GM23338 (cell line): ENCODE data around the gene CIDEA. TPM values are rescaled to one million over a fixed set of nuclear protein-coding genes. Genes with fewer than 3 reads are reported as not detected.

Experiments used
- ATAC-seq: fragments of 200-7000 bp; cut with Tn5 transposase; 3 replicates; pipeline ENCODE4 v1.9.1; 2020
- DNase-seq: peaks from one replicate; pipeline ENCODE4 v3.0.0-alpha.2; 2015; ENCODE audit warnings: low spot score
- H2AFZ ChIP-seq: fragments of 200-600 bp; sonication (generic); 2 replicates; pipeline ENCODE4 v1.8.0; 2016; ENCODE audit warnings: antibody characterized with exemption, mild to moderate bottlenecking, moderate library complexity
- H3F3A ChIP-seq: fragments of 200-600 bp; sonication (generic); replicated peaks from 2 replicates; pipeline ENCODE4 v1.8.0; 2017; ENCODE audit warnings: antibody characterized with exemption, mixed run types, low read depth
- H3K27ac ChIP-seq: fragments of 200-600 bp; sonication (generic); 2 replicates; pipeline ENCODE4 v1.6.1; 2016; ENCODE audit warnings: low read depth
- H3K27me3 ChIP-seq: fragments of 200-600 bp; sonication (generic); 2 replicates; pipeline ENCODE4 v1.8.0; 2016; ENCODE audit warnings: mild to moderate bottlenecking, mixed run types, moderate library complexity; ENCODE audit not compliant: insufficient read depth
- H3K36me3 ChIP-seq: fragments of 200-600 bp; sonication (generic); 2 replicates; pipeline ENCODE4 v1.8.0; 2016; ENCODE audit warnings: mild to moderate bottlenecking; ENCODE audit not compliant: insufficient read depth
- H3K4me1 ChIP-seq: fragments of 200-600 bp; sonication (generic); 2 replicates; pipeline ENCODE4 v1.8.0; 2016; ENCODE audit warnings: mild to moderate bottlenecking, moderate library complexity; ENCODE audit not compliant: insufficient read depth
- H3K4me2 ChIP-seq: fragments of 200-600 bp; sonication (generic); 2 replicates; pipeline ENCODE4 v1.7.1; 2017; ENCODE audit warnings: mixed run types
- H3K4me3 ChIP-seq: fragments of 200-600 bp; sonication (generic); 2 replicates; pipeline ENCODE4 v1.6.1; 2016; ENCODE audit warnings: mixed run types
- H3K79me2 ChIP-seq: fragments of 200-600 bp; sonication (generic); replicated peaks from 2 replicates; pipeline ENCODE4 v1.8.0; 2017; ENCODE audit warnings: mild to moderate bottlenecking; ENCODE audit not compliant: insufficient read depth
- H3K9me2 ChIP-seq: fragments of 200-600 bp; sonication (generic); 2 replicates; pipeline ENCODE4 v1.8.0; 2017; ENCODE audit not compliant: insufficient read depth
- H4K20me1 ChIP-seq: fragments of 200-600 bp; sonication (generic); replicated peaks from 2 replicates; pipeline ENCODE4 v1.8.0; 2017; ENCODE audit warnings: mild to moderate bottlenecking; ENCODE audit not compliant: insufficient read depth
- H3K27ac Mint-ChIP-seq: 2 replicates; pipeline ENCODE4 v1.8.0; 2020; ENCODE audit warnings: inconsistent platforms, mild to moderate bottlenecking, moderate library complexity, mixed read lengths
- H3K27me3 Mint-ChIP-seq: 3 replicates; pipeline ENCODE4 v1.8.0; 2022; ENCODE audit warnings: low read depth, mild to moderate bottlenecking, moderate library complexity, mixed read lengths, inconsistent platforms; ENCODE audit not compliant: insufficient read depth, poor library complexity
- H3K36me3 Mint-ChIP-seq: 3 replicates; pipeline ENCODE4 v1.8.0; 2021; ENCODE audit warnings: low read depth, mild to moderate bottlenecking, inconsistent platforms, moderate library complexity, mixed read lengths
- H3K4me1 Mint-ChIP-seq: 3 replicates; pipeline ENCODE4 v1.8.0; 2020; ENCODE audit warnings: mild to moderate bottlenecking, inconsistent platforms, mixed read lengths
- H3K4me3 Mint-ChIP-seq: 3 replicates; pipeline ENCODE4 v1.8.0; 2021; ENCODE audit warnings: moderate library complexity, mild to moderate bottlenecking, inconsistent platforms, mixed read lengths
- H3K9me3 Mint-ChIP-seq: 3 replicates; pipeline ENCODE4 v1.8.0; 2020; ENCODE audit warnings: moderate library complexity, mild to moderate bottlenecking, inconsistent platforms, mixed read lengths
- CREB1 ChIP-seq: fragments of 250-450 bp; sonication (Bioruptor Pico); IDR thresholded peaks from 2 replicates; pipeline ENCODE4 v1.5.0; 2020; ENCODE audit warnings: low read depth, mild to moderate bottlenecking, moderate library complexity
- EZH2 ChIP-seq: fragments of 200-600 bp; sonication (generic); IDR thresholded peaks from one replicate; pipeline ENCODE4 v1.8.0; 2017; ENCODE audit warnings: antibody characterized with exemption, mild to moderate bottlenecking, low read depth; ENCODE audit not compliant: unreplicated experiment
- EZH2phosphoT487 ChIP-seq: fragments of 200-600 bp; sonication (generic); IDR thresholded peaks from one replicate; pipeline ENCODE4 v1.8.1; 2018; ENCODE audit warnings: antibody characterized with exemption; ENCODE audit not compliant: unreplicated experiment
- JUNB ChIP-seq: IDR thresholded peaks from one replicate; pipeline ENCODE4 v1.6.1; 2016; ENCODE audit warnings: antibody characterized with exemption; ENCODE audit not compliant: unreplicated experiment
- NANOG ChIP-seq: IDR thresholded peaks from 2 replicates; pipeline ENCODE4 v1.6.1; 2016; ENCODE audit warnings: antibody characterized with exemption, borderline replicate concordance
- POLR2AphosphoS5 ChIP-seq: IDR thresholded peaks from 2 replicates; pipeline ENCODE4 v1.6.1; 2016; ENCODE audit warnings: antibody characterized with exemption, low read depth
- REST ChIP-seq: IDR thresholded peaks from one replicate; pipeline ENCODE4 v1.6.1; 2018; ENCODE audit warnings: antibody characterized with exemption; ENCODE audit not compliant: unreplicated experiment
- STAT1 ChIP-seq: IDR thresholded peaks from one replicate; pipeline ENCODE4 v1.6.1; 2016; ENCODE audit warnings: antibody characterized with exemption; ENCODE audit not compliant: unreplicated experiment
- ZNF114 ChIP-seq: fragments of 250-450 bp; sonication (Bioruptor Pico); IDR thresholded peaks from 2 replicates; pipeline ENCODE4 v1.5.0; 2020; ENCODE audit warnings: mild to moderate bottlenecking, moderate library complexity
- ZNF331 ChIP-seq: fragments of 250-450 bp; sonication (Bioruptor Pico); IDR thresholded peaks from 2 replicates; pipeline ENCODE4 v1.5.0; 2020; ENCODE audit warnings: low read depth, mild to moderate bottlenecking, moderate library complexity
- polyA plus RNA-seq: library from polyadenylated mRNA; unstranded; fragments of >200 nt; fragmentation: Nextera tagmentation; extraction: Ambion mirVana; gene quantifications from 2 replicates; pipeline ENCODE4 v1.2.1, GENCODE V29; 2016
- total RNA-seq: library from RNA; depleted of rRNA; stranded (reverse); fragments of >200 nt; shearing (Covaris generic); gene quantifications from 2 replicates; pipeline ENCODE4 v1.2.3, GENCODE V29; 2014
- TF ChIP-seq, protein P1 (sequence below): fragments of 250-450 bp; sonication (Bioruptor Pico); IDR thresholded peaks from 2 replicates; pipeline ENCODE4 v1.5.0; 2020; ENCODE audit warnings: mild to moderate bottlenecking, moderate library complexity
- TF ChIP-seq, protein P2 (sequence below): IDR thresholded peaks from 2 replicates; pipeline ENCODE4 v1.6.1; 2016; ENCODE audit warnings: antibody characterized with exemption
- TF ChIP-seq, protein P3 (sequence below), 2 experiments: fragments of 200-600 bp in 1 of 2; sonication (generic) in 1 of 2; conservative IDR thresholded peaks; 2 replicates each; pipeline versions ENCODE4 v1.5.1 to v1.6.1; 2016 to 2017; ENCODE audit warnings: antibody characterized with exemption in 2 of 2, low read depth in 2 of 2, mild to moderate bottlenecking in 2 of 2, moderate library complexity in 1 of 2

CIDEA gene
- total and polyA plus RNA-seq, 2 experiments from 2014 or later: 0.45 TPM; not detected in 1

DNA sequence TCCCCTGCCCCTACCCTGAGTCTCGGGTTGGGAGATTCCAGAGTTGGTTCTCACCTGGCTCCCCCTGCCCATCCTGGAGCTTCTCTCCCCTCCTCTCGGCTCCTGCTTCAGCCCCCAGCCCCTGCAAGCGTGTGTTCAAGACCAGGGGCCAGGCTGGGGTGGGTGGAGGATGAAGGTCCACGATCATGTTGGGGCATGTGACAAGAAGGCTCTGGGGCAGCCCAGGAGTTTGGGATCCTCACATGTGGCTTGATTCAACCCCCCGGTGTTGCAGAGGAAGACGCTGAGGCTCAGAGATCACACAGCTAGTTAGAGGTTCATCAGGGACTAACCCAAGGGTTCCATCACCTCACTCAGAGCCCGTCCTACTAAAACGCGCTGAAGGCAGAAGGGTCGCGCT lies 39.7 kb downstream of the CIDEA start:
- no peak for DNase-seq
- H3K4me2 ChIP-seq: no peak overlapping the region
- no peak overlapping the region for H3K27ac ChIP-seq
- peaks cover 15% of the 10 kb centered on the region for H3K4me1 ChIP-seq
- TF ChIP-seq ZNF114 (CRISPR knock-in tag) (no peak), STAT1 (no peak), EZH2phosphoT487 (no peak), JUNB (no peak), POLR2AphosphoS5 (no peak), ZNF331 (CRISPR knock-in tag) (no peak), EZH2 (no peak), CREB1 (CRISPR knock-in tag) (no peak), NANOG (no peak), REST (no peak)
- TF ChIP-seq, protein P1, sequence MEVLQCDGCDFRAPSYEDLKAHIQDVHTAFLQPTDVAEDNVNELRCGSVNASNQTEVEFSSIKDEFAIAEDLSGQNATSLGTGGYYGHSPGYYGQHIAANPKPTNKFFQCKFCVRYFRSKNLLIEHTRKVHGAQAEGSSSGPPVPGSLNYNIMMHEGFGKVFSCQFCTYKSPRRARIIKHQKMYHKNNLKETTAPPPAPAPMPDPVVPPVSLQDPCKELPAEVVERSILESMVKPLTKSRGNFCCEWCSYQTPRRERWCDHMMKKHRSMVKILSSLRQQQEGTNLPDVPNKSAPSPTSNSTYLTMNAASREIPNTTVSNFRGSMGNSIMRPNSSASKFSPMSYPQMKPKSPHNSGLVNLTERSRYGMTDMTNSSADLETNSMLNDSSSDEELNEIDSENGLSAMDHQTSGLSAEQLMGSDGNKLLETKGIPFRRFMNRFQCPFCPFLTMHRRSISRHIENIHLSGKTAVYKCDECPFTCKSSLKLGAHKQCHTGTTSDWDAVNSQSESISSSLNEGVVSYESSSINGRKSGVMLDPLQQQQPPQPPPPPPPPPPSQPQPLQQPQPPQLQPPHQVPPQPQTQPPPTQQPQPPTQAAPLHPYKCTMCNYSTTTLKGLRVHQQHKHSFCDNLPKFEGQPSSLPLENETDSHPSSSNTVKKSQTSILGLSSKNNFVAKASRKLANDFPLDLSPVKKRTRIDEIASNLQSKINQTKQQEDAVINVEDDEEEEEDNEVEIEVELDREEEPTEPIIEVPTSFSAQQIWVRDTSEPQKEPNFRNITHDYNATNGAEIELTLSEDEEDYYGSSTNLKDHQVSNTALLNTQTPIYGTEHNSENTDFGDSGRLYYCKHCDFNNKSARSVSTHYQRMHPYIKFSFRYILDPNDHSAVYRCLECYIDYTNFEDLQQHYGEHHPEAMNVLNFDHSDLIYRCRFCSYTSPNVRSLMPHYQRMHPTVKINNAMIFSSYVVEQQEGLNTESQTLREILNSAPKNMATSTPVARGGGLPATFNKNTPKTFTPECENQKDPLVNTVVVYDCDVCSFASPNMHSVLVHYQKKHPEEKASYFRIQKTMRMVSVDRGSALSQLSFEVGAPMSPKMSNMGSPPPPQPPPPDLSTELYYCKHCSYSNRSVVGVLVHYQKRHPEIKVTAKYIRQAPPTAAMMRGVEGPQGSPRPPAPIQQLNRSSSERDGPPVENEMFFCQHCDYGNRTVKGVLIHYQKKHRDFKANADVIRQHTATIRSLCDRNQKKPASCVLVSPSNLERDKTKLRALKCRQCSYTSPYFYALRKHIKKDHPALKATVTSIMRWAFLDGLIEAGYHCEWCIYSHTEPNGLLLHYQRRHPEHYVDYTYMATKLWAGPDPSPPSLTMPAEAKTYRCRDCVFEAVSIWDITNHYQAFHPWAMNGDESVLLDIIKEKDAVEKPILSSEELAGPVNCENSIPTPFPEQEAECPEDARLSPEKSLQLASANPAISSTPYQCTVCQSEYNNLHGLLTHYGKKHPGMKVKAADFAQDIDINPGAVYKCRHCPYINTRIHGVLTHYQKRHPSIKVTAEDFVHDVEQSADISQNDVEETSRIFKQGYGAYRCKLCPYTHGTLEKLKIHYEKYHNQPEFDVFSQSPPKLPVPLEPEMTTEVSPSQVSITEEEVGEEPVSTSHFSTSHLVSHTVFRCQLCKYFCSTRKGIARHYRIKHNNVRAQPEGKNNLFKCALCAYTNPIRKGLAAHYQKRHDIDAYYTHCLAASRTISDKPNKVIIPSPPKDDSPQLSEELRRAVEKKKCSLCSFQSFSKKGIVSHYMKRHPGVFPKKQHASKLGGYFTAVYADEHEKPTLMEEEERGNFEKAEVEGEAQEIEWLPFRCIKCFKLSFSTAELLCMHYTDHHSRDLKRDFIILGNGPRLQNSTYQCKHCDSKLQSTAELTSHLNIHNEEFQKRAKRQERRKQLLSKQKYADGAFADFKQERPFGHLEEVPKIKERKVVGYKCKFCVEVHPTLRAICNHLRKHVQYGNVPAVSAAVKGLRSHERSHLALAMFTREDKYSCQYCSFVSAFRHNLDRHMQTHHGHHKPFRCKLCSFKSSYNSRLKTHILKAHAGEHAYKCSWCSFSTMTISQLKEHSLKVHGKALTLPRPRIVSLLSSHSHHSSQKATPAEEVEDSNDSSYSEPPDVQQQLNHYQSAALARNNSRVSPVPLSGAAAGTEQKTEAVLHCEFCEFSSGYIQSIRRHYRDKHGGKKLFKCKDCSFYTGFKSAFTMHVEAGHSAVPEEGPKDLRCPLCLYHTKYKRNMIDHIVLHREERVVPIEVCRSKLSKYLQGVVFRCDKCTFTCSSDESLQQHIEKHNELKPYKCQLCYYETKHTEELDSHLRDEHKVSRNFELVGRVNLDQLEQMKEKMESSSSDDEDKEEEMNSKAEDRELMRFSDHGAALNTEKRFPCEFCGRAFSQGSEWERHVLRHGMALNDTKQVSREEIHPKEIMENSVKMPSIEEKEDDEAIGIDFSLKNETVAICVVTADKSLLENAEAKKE: no peak
- TF ChIP-seq, protein P2, sequence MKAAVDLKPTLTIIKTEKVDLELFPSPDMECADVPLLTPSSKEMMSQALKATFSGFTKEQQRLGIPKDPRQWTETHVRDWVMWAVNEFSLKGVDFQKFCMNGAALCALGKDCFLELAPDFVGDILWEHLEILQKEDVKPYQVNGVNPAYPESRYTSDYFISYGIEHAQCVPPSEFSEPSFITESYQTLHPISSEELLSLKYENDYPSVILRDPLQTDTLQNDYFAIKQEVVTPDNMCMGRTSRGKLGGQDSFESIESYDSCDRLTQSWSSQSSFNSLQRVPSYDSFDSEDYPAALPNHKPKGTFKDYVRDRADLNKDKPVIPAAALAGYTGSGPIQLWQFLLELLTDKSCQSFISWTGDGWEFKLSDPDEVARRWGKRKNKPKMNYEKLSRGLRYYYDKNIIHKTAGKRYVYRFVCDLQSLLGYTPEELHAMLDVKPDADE: no peak
- TF ChIP-seq, protein P3, sequence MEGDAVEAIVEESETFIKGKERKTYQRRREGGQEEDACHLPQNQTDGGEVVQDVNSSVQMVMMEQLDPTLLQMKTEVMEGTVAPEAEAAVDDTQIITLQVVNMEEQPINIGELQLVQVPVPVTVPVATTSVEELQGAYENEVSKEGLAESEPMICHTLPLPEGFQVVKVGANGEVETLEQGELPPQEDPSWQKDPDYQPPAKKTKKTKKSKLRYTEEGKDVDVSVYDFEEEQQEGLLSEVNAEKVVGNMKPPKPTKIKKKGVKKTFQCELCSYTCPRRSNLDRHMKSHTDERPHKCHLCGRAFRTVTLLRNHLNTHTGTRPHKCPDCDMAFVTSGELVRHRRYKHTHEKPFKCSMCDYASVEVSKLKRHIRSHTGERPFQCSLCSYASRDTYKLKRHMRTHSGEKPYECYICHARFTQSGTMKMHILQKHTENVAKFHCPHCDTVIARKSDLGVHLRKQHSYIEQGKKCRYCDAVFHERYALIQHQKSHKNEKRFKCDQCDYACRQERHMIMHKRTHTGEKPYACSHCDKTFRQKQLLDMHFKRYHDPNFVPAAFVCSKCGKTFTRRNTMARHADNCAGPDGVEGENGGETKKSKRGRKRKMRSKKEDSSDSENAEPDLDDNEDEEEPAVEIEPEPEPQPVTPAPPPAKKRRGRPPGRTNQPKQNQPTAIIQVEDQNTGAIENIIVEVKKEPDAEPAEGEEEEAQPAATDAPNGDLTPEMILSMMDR (conservative IDR thresholded peaks at IDR 0.05; ENCODE audit: low read depth in 2 of 2): no peak
- Mint-ChIP-seq H3K27me3 (peaks cover 14% of the 10 kb centered on the region), H3K4me3 (no peak overlapping the region), H3K9me3 (peaks cover 4% of the 10 kb centered on the region; the same call in 2 of the 3 replicates), H3K4me1 (peaks cover 16% of the 10 kb centered on the region), H3K27ac (no peak overlapping the region), H3K36me3 (no peaks in the 10 kb centered on the region; the same call in 2 of the 3 replicates)
- no peaks in the 10 kb centered on the region for H4K20me1 ChIP-seq
- H3K79me2 ChIP-seq: no peaks in the 10 kb centered on the region
- H2AFZ ChIP-seq: peak overlapping the region; percentile 72; the same call in 1 of the 2 replicates
- H3K4me3 ChIP-seq: no peak overlapping the region
- peaks cover 9% of the 10 kb centered on the region for H3F3A ChIP-seq
- H3K27me3 ChIP-seq: no peaks in the 10 kb centered on the region
- no peaks in the 10 kb centered on the region for H3K36me3 ChIP-seq
- no peak for ATAC-seq
- H3K9me2 ChIP-seq: no peaks in the 10 kb centered on the region
